Activated naive CD8-positive, alpha-beta T cell treated with anti-CD3 and anti-CD28 coated beads, Interleukin-2, amount 10 ng/mL, durations not matched to agents 7 days and 5 days (primary cell): ENCODE results near the gene CLCA4. TPM values are rescaled to one million over a fixed set of nuclear protein-coding genes. Genes with fewer than 3 reads are reported as not detected.
"Not testable (repeated sequence)": the region's sequence is repeated elsewhere in the genome, so short reads cannot be mapped to it uniquely, and the experiment has no call there.

Experiments used
- ATAC-seq: fragments of 150-1000 bp; cut with Tn5 transposase; one replicate; pipeline ENCODE4 v1.10.0; 2021; ENCODE audit warnings: low read depth, moderate library complexity
- POLR2A ChIA-PET: fragments of 350-600 bp; sonication (Branson Sonifier 250); formaldehyde crosslinking; loops from one replicate; lab custom pipeline; 2021; ENCODE audit warnings: antibody characterized with exemption; lab: Charles Lee
- DNase-seq: peaks from one replicate; pipeline ENCODE4 v3.0.0; 2021
- H3K27ac Mint-ChIP-seq: one replicate; pipeline ENCODE4 v1.8.0; 2022; ENCODE audit warnings: mild to moderate bottlenecking, mixed read lengths
- H3K27me3 Mint-ChIP-seq: one replicate; pipeline ENCODE4 v1.8.0; 2022; ENCODE audit warnings: mild to moderate bottlenecking, moderate library complexity, mixed read lengths
- H3K36me3 Mint-ChIP-seq: one replicate; pipeline ENCODE4 v1.8.0; 2021; ENCODE audit warnings: mild to moderate bottlenecking, mixed read lengths
- H3K4me1 Mint-ChIP-seq: one replicate; pipeline ENCODE4 v1.8.0; 2021; ENCODE audit warnings: mixed read lengths
- H3K4me3 Mint-ChIP-seq: one replicate; pipeline ENCODE4 v1.8.0; 2022; ENCODE audit warnings: mild to moderate bottlenecking, moderate library complexity, mixed read lengths
- H3K9me3 Mint-ChIP-seq: one replicate; pipeline ENCODE4 v1.8.0; 2021; ENCODE audit warnings: mixed read lengths
- total RNA-seq, 2 experiments: library from RNA; stranded (reverse); gene quantifications; one replicate each; pipeline ENCODE4 v1.2.3, GENCODE V29; 2021

Gene CLCA4
- total RNA-seq, 2 experiments from 2014 or later: not detected

GRCh38 chr1:86596224-86596623 is 49.3 kb downstream of the CLCA4 start:
- H3K4me1 Mint-ChIP-seq: no peaks in the 10 kb centered on the region
- no peak overlapping the region for H3K27ac Mint-ChIP-seq
- H3K9me3 Mint-ChIP-seq: peaks cover 9% of the 10 kb centered on the region
- H3K4me3 Mint-ChIP-seq: no peak overlapping the region
- DNase-seq (no peak), ATAC-seq (no peak)
- H3K36me3 Mint-ChIP-seq: no peaks in the 10 kb centered on the region
- no peaks in the 10 kb centered on the region for H3K27me3 Mint-ChIP-seq
- POLR2A ChIA-PET: no interaction called here

GRCh38 chr1:86596741-86597290 is 49.9 kb downstream of the CLCA4 start:
- H3K9me3 Mint-ChIP-seq: peaks cover 9% of the 10 kb centered on the region
- no peak overlapping the region for H3K4me3 Mint-ChIP-seq
- H3K36me3 Mint-ChIP-seq: no peaks in the 10 kb centered on the region
- no peak for DNase-seq
- no peak for ATAC-seq
- POLR2A ChIA-PET: no interaction called here
- no peak overlapping the region for H3K27ac Mint-ChIP-seq
- no peaks in the 10 kb centered on the region for H3K27me3 Mint-ChIP-seq
- H3K4me1 Mint-ChIP-seq: no peaks in the 10 kb centered on the region

GRCh38 chr1:86606080-86606479 is 59.2 kb downstream of the CLCA4 start:
- H3K9me3 Mint-ChIP-seq, ATAC-seq, H3K36me3 Mint-ChIP-seq, H3K27ac Mint-ChIP-seq, DNase-seq, H3K27me3 Mint-ChIP-seq, H3K4me3 Mint-ChIP-seq, POLR2A ChIA-PET, H3K4me1 Mint-ChIP-seq: not testable (repeated sequence)

GRCh38 chr1:86616433-86616832 is 69.6 kb downstream of the CLCA4 start:
- Mint-ChIP-seq H3K4me1 (peaks cover 4% of the 10 kb centered on the region), H3K27ac (no peak overlapping the region), H3K36me3 (no peaks in the 10 kb centered on the region), H3K27me3 (no peaks in the 10 kb centered on the region), H3K4me3 (no peak overlapping the region), H3K9me3 (peaks cover 10% of the 10 kb centered on the region)
- no peak for DNase-seq
- POLR2A ChIA-PET: no interaction called here
- ATAC-seq: no peak

- DNase-seq (no peak), ATAC-seq (peak; percentile 58)
- H3K4me3 Mint-ChIP-seq: no peak overlapping the region
- POLR2A ChIA-PET: no interaction called here
- H3K9me3 Mint-ChIP-seq: peaks cover 10% of the 10 kb centered on the region
- no peaks in the 10 kb centered on the region for H3K36me3 Mint-ChIP-seq
- H3K4me1 Mint-ChIP-seq: peaks cover 4% of the 10 kb centered on the region
- H3K27me3 Mint-ChIP-seq: no peaks in the 10 kb centered on the region
- no peak overlapping the region for H3K27ac Mint-ChIP-seq
These were observed 70.0 kb downstream of the CLCA4 start for GRCh38 chr1:86616871-86617270.

- Mint-ChIP-seq H3K27me3 (no peaks in the 10 kb centered on the region), H3K27ac (no peak overlapping the region), H3K9me3 (peaks cover 5% of the 10 kb centered on the region), H3K4me1 (peaks cover 4% of the 10 kb centered on the region), H3K4me3 (no peak overlapping the region), H3K36me3 (no peaks in the 10 kb centered on the region)
- no peak for ATAC-seq
- POLR2A ChIA-PET: no interaction called here
- no peak for DNase-seq
These were observed 71.5 kb downstream of the CLCA4 start for GRCh38 chr1:86618358-86618757.

- Mint-ChIP-seq H3K36me3 (no peaks in the 10 kb centered on the region), H3K4me3 (no peak overlapping the region), H3K27ac (no peak overlapping the region), H3K9me3 (peaks cover 3% of the 10 kb centered on the region), H3K4me1 (peaks cover 4% of the 10 kb centered on the region), H3K27me3 (no peaks in the 10 kb centered on the region)
- POLR2A ChIA-PET: no interaction called here
- no peak for DNase-seq
- ATAC-seq: no peak
These were observed 72.4 kb downstream of the CLCA4 start for GRCh38 chr1:86619313-86619712.

GRCh38 chr1:86621286-86621685 is 74.4 kb downstream of the CLCA4 start:
- DNase-seq: no peak
- no peak for ATAC-seq
- Mint-ChIP-seq H3K9me3 (peaks cover 3% of the 10 kb centered on the region), H3K27ac (no peak overlapping the region), H3K36me3 (no peaks in the 10 kb centered on the region), H3K4me1 (peaks cover 4% of the 10 kb centered on the region), H3K4me3 (no peak overlapping the region), H3K27me3 (no peaks in the 10 kb centered on the region)
- POLR2A ChIA-PET: no interaction called here

Other genes with a start within 250 kb of the CLCA4 start
- gene ODF2L, start 150.8 kb upstream of the CLCA4 start, total RNA-seq: 10 to 100 TPM; 57.4 to 68.1 TPM
- gene CLCA2, start 122.9 kb upstream of the CLCA4 start, total RNA-seq: not detected
- not detected for gene CLCA1, start 78.2 kb upstream of the CLCA4 start, total RNA-seq
- 10 to 100 TPM; 62.4 to 71.0 TPM for gene SH3GLB1, start 157.5 kb downstream of the CLCA4 start, total RNA-seq